Measurements from ENCODE around the gene SLC35A3.

SLC35A3 gene

GRCh38 chr1:100050139-100050538 is 80.3 kb downstream of the SLC35A3 start:
- H3K27ac ChIP-seq: no peak overlapping the region
- no peak for TF ChIP-seq CTCF (conservative IDR thresholded peaks at IDR 0.05)

GRCh38 chr1:100051401-100051800 is 81.6 kb downstream of the SLC35A3 start:
- TF ChIP-seq CTCF (conservative IDR thresholded peaks at IDR 0.05): no peak
- H3K27ac ChIP-seq: no peak overlapping the region

- TF ChIP-seq CTCF (conservative IDR thresholded peaks at IDR 0.05): no peak
- H3K27ac ChIP-seq: no peak overlapping the region
These were observed 82.1 kb downstream of the SLC35A3 start for GRCh38 chr1:100051893-100052292.

- no peak overlapping the region for H3K27ac ChIP-seq
- TF ChIP-seq CTCF (conservative IDR thresholded peaks at IDR 0.05): no peak
These were observed 83.3 kb downstream of the SLC35A3 start for GRCh38 chr1:100053119-100053518.

GRCh38 chr1:100053727-100054126 is 83.9 kb downstream of the SLC35A3 start:
- TF ChIP-seq CTCF (conservative IDR thresholded peaks at IDR 0.05): no peak

GRCh38 chr1:100061681-100062080 is 91.9 kb downstream of the SLC35A3 start:
- TF ChIP-seq CTCF (conservative IDR thresholded peaks at IDR 0.05): no peak
- H3K27ac ChIP-seq: no peak overlapping the region

More at GRCh38 chr1:100053727-100054126, 83.9 kb downstream of the SLC35A3 start:
- H3K27ac ChIP-seq: no peak overlapping the region

GRCh38 chr1:100065183-100065968 is 95.6 kb downstream of the SLC35A3 start:
- no peak for TF ChIP-seq CTCF (conservative IDR thresholded peaks at IDR 0.05)
- H3K27ac ChIP-seq: no peak overlapping the region

Data from VCaP (cell line).